SH-SY5Y (cell line): Measurements from ENCODE around the gene RANBP17.

Source experiments
- GATA2 ChIP-seq: IDR thresholded peaks from 2 replicates; pipeline ENCODE4 v1.6.1; 2011; ENCODE audit warnings: mild to moderate bottlenecking, low read depth, low read length
- GATA3 ChIP-seq: IDR thresholded peaks from 2 replicates; pipeline ENCODE4 v1.6.1; 2011; ENCODE audit warnings: low read depth, mild to moderate bottlenecking, low read length, moderate library complexity

DNA sequence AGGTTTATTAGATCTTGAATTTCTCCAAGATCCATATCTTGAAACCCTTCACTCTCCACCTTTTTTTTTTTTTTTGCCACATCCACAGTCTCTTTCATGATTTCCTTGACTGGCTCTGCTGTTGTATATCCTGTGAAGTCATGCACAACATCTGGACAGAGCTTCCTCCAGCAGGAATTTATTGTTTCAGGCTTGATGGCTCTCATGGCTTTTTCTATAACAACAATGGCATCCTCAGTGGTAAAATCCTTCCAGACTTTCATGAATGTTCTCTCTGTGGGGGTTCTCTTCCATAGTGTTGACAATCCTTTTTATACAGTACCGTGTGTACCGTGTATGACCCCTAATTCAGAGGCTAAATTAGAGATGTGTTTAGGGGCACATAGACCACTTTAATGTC, 24.0 kb downstream of the RANBP17 start:
- TF ChIP-seq GATA2 (no peak), GATA3 (no peak)
